GDM1 (cell line): ENCODE results near the gene CARD9.

Experiments used
- DNase-seq: peaks from one replicate; lab custom pipeline; 2025; lab: John Stamatoyannopoulos, UW

Gene CARD9

GRCh38 chr9:136347472-136348256 lies 25.8 kb downstream of the CARD9 start:
- no peak for DNase-seq

- no peak for DNase-seq
These were observed 26.5 kb downstream of the CARD9 start for GRCh38 chr9:136346927-136347465.

GRCh38 chr9:136346157-136346481 lies 27.4 kb downstream of the CARD9 start:
- no peak for DNase-seq

GRCh38 chr9:136345281-136346156 lies 27.9 kb downstream of the CARD9 start:
- no peak for DNase-seq

GRCh38 chr9:136344544-136345280 lies 28.8 kb downstream of the CARD9 start:
- no peak for DNase-seq

DNA sequence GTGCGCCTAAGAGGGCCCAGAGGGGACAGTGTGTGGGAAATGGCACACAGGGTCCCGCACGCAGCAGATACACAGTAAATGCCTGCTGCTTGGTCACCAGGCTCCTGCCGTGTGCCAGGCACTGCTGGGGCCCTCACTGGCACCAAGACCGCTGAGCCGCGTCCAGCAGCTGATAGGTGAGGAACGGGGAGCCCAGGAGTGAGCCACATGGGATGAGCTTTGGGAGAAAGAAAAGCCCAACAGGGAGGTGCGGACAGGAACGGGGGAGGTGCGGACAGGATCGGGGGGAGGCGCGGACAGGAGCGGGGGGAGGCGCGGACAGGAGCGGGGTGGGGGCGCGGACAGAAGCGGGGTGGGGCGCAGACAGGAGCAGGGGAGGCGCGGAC lies 29.6 kb downstream of the CARD9 start:
- no peak for DNase-seq

DNA sequence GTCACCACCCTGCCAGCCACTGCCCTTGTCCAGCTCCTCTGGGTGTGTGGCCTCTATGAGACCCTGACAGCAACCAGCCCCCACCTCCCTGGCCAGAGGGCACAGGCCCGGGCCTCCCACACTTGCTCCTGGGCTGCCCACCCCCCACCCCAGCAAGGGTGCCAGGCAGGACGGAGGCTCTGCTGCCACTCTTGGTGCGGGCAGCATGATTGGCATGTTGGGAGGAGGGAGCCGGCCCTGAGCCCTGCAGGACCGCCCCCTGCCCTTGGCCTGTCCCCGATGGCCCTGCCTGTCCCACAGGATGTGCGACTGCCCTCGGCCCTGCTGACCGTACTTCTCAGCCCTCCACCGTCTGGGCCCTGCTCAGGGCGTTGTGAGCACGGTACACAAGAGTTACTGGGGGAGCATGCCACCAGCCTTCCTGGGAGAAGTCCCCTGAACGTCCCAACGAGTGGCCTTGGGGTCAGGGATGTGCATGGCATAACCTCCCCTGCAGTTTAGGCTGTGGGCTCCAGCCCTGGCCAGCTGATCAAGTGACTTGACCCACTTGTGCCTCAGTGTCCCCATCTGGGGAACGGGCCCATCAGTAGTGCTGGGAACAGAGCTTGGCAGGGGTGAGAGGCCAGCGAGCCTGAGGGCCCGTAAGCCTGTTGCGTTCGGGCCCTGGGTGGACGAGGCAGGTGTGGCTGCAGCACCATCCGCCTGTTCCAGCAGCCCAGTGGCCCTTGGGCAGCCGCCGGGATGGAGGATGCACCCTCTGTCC lies 30.2 kb downstream of the CARD9 start:
- no peak for DNase-seq

DNA sequence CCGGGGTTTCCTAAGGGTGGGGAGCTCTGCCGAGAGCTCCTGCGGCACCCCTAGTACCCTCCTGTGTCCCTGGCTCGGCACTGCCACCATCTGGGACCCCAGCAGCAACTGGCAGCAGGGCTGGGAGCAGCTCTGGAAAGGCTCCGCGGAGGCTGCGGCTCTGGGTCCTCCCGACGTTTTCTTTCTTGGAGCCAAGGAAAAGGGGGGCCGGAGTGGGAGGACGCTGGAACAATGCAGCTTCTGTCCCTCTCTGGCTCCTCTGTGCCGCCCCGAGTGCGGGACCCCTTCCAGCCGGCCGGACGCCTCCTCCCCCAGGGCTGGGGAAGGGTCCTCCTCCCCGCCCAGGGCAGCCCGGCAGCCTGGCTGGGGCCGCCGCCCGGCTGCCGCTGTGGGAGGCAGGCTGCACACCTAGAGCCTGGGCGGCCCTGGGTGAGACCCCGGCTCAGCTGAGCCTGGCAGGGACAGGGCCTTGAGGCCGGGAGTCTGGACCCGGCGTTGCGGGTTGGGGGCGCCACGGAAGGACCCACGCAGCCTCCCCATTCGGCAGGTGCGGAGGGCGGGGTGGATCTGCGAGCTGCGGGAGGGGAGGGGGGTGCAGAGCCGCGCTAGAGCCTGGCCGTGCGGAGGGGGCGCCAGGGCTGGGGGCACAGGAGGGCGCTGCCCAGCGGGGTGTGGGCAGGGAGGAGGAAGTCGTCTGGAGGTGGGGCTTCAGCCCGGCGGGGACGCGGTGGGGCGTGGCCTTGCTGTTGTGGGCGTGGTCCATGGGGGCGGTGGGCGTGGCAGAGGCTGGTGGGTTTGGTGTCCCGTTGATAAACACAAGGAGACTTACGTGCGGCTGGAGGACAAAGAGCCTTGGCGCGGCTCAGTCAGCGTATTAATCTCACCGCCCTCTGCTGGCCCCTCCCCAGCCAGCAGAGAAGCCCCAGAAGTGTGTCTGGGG lies 31.0 kb downstream of the CARD9 start:
- DNase-seq, result no peak

GRCh38 chr9:136341769-136342168 lies 31.7 kb downstream of the CARD9 start:
- no peak for DNase-seq

DNA sequence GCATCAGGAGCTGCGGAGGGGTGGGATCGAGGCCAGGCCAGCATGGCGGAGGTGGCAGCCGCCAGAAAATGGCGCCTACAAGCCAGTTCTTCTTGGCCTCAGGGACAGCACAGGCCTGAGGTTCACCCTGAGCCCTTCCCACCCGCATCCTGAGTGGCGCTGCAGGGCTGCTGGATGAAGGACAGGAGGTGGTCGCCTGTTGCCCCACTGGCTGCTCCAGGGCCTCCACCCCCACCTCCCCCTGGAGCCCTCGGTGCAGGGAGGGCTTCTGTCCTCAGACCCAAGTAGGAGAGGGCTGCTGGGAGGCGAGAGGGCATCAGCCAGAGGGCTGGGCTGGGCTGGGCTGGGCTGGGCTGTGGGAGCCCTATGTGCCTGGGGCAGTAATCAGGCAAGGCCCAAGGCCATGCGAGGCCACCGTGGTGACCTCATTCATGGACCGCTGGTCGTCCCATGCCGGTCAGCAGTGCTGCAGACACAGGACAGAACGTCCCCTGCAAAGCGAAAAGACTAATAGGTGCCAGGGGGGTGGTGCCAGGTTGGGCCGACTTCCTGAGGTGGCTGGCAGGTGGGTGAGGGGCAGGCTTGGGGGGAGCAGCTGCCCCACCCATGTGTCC lies 32.3 kb downstream of the CARD9 start:
- no peak for DNase-seq

DNA sequence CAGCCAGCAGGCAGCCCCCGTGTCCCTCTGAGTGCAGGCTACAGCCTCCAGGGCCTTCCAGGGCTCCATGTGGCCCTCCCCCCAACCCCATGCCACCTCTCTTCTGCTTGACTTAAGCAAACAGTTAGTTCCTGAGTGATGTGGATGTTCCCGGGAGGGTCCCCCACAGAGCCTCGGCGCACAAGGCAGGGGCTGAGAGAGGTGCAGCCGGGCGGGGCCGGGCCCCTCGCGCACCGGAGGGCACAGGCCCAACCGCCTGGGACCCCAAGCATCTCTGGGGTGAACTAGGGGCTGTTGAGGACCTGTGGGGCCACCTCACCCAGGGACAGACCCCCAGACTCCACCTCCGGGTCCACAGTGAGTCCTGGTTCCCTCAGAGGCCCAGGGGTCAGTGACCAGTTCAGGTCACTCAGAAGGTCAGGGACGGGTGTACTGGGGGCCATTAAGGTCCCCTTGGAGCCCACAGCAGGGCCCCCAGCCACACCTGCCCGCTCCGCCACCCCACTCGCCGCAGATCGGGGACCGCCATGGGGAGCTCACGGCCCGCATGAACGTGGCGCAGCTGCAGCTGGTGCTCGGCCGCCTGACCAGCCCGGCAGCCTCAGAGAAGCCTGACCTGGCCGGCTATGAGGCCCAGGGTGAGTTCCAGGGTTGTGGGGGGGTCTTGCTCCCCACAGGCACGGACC lies 33.0 kb downstream of the CARD9 start:
- no peak for DNase-seq

- no peak for DNase-seq
These were observed 33.5 kb downstream of the CARD9 start for GRCh38 chr9:136339958-136340310.

DNA sequence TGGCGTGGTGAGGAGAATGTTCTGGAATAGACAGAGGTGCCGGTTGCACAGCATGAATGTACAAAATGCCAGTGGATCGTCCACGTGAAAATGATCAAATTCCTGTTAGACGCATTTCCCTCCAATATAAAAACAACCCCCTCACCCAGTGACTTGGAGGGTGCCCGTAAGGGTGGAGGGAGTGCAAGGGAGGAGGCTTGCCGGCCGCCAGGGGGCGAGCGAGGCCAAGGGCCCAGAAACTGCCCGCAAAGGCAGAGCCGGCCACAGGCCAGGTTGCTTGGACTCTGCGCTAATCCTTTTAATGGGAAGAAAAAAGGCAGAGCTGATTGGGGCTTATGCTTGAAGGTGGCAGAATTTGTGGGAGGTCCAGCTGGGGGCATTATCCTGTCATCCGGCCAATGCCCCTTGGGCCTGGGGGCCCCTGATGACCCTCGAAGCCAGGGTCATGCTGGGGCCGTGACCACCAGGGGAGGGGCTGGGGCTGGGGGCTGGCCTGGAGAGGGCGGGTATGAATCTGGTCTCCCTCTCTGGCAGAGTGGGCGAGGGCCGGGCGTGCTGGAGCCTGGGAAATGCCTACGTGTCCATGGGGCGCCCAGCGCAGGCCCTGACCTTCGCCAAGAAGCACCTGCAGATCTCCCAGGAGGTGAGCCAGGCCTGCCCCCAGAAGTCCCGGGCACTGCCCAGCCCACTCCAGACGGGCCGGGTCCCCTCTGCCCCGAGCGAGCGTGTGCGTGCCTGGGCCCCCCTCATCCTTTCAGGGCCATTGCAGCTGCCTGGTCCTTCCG lies 34.1 kb downstream of the CARD9 start:
- DNase-seq, result no peak

GRCh38 chr9:136338511-136338910 lies 35.0 kb downstream of the CARD9 start:
- DNase-seq, result no peak

DNA sequence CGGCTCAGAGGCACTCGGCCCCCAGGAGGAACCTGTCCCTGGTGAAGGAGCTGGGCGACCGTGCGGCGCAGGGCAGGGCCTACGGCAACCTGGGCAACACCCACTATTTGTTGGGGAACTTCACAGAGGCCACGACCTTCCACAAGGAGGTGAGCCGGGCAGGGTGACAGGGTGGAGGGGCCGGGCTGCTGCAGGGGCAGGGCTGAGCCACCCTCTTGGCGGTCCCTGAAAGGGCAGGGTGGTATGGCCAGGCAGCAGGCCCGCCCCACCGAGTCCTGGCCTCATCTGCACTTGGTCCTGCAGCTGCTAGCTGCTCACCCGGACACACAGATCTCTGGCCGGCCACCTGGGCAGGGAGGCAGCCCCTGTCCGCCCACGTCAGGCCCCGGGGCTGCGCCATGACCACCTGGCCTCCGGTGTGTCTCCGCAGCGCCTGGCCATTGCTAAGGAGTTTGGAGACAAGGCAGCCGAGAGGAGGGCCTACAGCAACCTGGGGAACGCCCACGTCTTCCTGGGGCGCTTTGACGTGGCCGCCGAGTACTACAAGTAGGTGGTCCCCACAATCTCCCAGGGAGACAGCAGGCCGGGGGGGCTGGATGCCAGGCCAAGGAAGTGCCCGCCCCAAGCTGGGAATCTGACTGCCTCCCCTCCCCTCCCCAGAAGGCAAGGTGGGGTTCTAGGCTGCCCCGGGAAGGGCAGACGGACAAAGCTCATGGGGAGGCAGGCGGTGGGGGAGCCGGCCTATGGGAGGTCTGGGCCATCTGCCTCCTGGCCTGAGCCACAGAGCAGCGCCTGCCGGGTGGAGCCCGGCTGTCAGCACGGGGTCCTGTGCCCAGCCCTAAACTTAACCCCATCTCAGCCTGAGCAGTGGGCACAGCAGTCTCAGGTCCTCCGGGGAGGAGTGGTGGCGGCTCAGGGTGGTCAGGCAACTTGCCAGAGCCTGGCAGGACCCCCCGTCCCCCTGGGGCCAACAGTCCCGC lies 35.8 kb downstream of the CARD9 start:
- no peak for DNase-seq

GRCh38 chr9:136336881-136337280 lies 36.6 kb downstream of the CARD9 start:
- DNase-seq, result no peak

DNA sequence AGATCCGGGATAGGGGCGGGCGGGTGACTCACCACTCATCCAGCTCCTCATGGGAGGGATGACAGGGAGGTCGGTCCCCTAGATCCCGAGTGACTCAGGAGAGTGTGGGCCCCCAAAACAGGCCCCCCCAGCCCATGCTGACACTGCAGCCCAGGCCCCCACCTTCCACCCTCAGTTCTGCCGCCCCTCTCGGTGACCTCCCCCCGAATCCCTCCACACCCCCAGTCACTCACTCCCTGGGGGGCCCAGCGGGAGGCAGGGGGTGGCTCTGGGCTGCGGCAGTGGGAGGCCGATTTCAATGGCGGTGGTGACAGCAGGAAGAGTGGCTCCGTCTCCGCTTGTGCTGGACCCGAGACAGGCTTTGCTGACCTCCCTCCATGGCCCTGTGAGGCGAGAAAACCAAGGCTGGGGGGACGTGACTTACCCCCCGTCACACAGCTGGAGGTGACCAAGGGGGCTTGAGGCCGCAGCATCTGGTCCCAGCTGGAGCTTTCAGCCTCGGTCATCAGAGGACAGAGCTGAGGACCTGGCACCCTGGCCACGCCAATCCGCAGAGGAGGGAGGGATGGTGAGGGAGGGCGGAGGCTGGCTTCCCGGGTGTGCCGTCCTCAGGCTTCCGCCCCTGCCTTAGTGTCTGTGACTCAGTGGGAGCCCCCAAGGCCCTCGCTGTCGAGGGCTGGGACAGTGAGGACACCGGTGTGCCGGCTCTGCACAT lies 37.2 kb downstream of the CARD9 start:
- no peak for DNase-seq
